Keratinocyte (primary cell): Measurements from ENCODE around the gene AVPR2. TPM values are rescaled to one million over a fixed set of nuclear protein-coding genes. Genes with fewer than 3 reads are reported as not detected.

Experiments
- DNase-seq: peaks from one replicate; pipeline ENCODE4 v3.0.0-alpha.2; 2011; ENCODE audit warnings: low read depth, missing footprints, low spot score
- FAIRE-seq: peaks from 2 replicates; lab custom pipeline; 2011; peaks lifted over from hg19 to GRCh38; lab: Jason Lieb, UNC
- H2AFZ ChIP-seq: 2 replicates; pipeline ENCODE4 v1.6.0; 2012; ENCODE audit warnings: low read length, control low read depth, inconsistent platforms; ENCODE audit not compliant: control insufficient read depth
- H3K27ac ChIP-seq: 2 replicates; pipeline ENCODE4 v1.5.1; 2011; ENCODE audit warnings: low read length; ENCODE audit not compliant: control insufficient read depth, insufficient read depth
- H3K27me3 ChIP-seq: 3 replicates; pipeline ENCODE4 v1.6.0; 2011; ENCODE audit warnings: low read length; ENCODE audit not compliant: control insufficient read depth, insufficient read depth; ENCODE audit errors: extremely low read depth
- H3K36me3 ChIP-seq, 2 experiments: 2 replicates in 1 of 2; 3 replicates in 1 of 2; pipeline ENCODE4 v1.5.1; 2011; ENCODE audit warnings: low read length in 2 of 2, mild to moderate bottlenecking in 1 of 2; ENCODE audit not compliant: control insufficient read depth in 2 of 2, insufficient read depth in 2 of 2; ENCODE audit errors: extremely low read depth in 1 of 2
- H3K4me1 ChIP-seq: 3 replicates; pipeline ENCODE4 v1.5.1; 2011; ENCODE audit warnings: low read length; ENCODE audit not compliant: control insufficient read depth, insufficient read depth; ENCODE audit errors: extremely low read depth
- H3K4me2 ChIP-seq: 3 replicates; pipeline ENCODE4 v1.6.0; 2011; ENCODE audit warnings: low read depth, low read length; ENCODE audit not compliant: control insufficient read depth, insufficient read depth; ENCODE audit errors: extremely low read depth
- H3K4me3 ChIP-seq, 3 experiments: fragments of 200-600 bp in 1 of 3; sonication (generic) in 1 of 3; 2 replicates in 2 of 3; 3 replicates in 1 of 3; pipeline ENCODE4 v1.5.1; 2011 to 2016; ENCODE audit warnings: low read length in 3 of 3, mild to moderate bottlenecking in 3 of 3, control low read depth in 2 of 3, inconsistent platforms in 1 of 3, low read depth in 1 of 3, mixed read lengths in 1 of 3, mixed run types in 1 of 3, moderate library complexity in 1 of 3; ENCODE audit not compliant: control insufficient read depth in 2 of 3, insufficient read depth in 2 of 3; ENCODE audit errors: extremely low read depth in 1 of 3
- H3K79me2 ChIP-seq: 2 replicates; pipeline ENCODE4 v1.6.0; 2012; ENCODE audit warnings: low read length; ENCODE audit not compliant: control insufficient read depth, insufficient read depth
- H3K9ac ChIP-seq: 3 replicates; pipeline ENCODE4 v1.6.0; 2011; ENCODE audit warnings: low read length; ENCODE audit not compliant: control insufficient read depth, insufficient read depth; ENCODE audit errors: extremely low read depth
- H3K9me1 ChIP-seq: 3 replicates; pipeline ENCODE4 v1.6.0; 2011; ENCODE audit warnings: low read length; ENCODE audit not compliant: control insufficient read depth, insufficient read depth; ENCODE audit errors: extremely low read depth
- H3K9me3 ChIP-seq: 2 replicates; pipeline ENCODE4 v1.5.1; 2012; ENCODE audit warnings: low read depth, low read length; ENCODE audit not compliant: control insufficient read depth
- H4K20me1 ChIP-seq: 3 replicates; pipeline ENCODE4 v1.6.0; 2011; ENCODE audit warnings: low read length; ENCODE audit not compliant: control insufficient read depth, insufficient read depth; ENCODE audit errors: extremely low read depth
- EZH2 ChIP-seq: IDR thresholded peaks from one replicate; pipeline ENCODE4 v1.6.1; 2012; ENCODE audit warnings: inconsistent platforms, mild to moderate bottlenecking, low read length, moderate library complexity
- dilution Hi-C: fragments of 300-500 bp; cut with MboI; formaldehyde crosslinking; loops from one replicate; pipeline ENCODE4 v1.7.0; 2020; ENCODE audit warnings: low sequenced_read_pairs; ENCODE audit not compliant: extremely low pct_ligation_motif_present
- polyA plus RNA-seq, 5 experiments: library from polyadenylated mRNA; depleted of rRNA in 3 of 5; stranded (reverse) in 3 of 5; stranded (forward) in 1 of 5; unstranded in 1 of 5; fragments of >200 nt; gene quantifications; 1 replicate in 1 of 5; 2 replicates in 3 of 5; 3 replicates in 1 of 5; pipeline versions ENCODE4 v1.2.1 to v1.2.3, GENCODE V29; 2011 to 2012; ENCODE audit warnings: missing spikeins in 2 of 5, low read depth in 1 of 5, low replicate concordance in 1 of 5
- TF ChIP-seq, protein P1 (sequence below), 3 experiments: IDR thresholded peaks in 1 of 3; conservative IDR thresholded peaks in 1 of 3; optimal IDR thresholded peaks in 1 of 3; 2 replicates in 2 of 3; 3 replicates in 1 of 3; pipeline versions ENCODE3 to v1.5.1; 2011; ENCODE audit warnings: low read length in 3 of 3, mild to moderate bottlenecking in 3 of 3, moderate library complexity in 2 of 3, control low read depth in 1 of 3, inconsistent platforms in 1 of 3; ENCODE audit not compliant: insufficient read depth in 2 of 3; ENCODE audit errors: extremely low read depth in 1 of 3

Gene AVPR2
- polyA plus RNA-seq, 1 donor (not counting 4 experiments of a cell fraction or from before 2014, with no cell fraction given): not detected

DNA sequence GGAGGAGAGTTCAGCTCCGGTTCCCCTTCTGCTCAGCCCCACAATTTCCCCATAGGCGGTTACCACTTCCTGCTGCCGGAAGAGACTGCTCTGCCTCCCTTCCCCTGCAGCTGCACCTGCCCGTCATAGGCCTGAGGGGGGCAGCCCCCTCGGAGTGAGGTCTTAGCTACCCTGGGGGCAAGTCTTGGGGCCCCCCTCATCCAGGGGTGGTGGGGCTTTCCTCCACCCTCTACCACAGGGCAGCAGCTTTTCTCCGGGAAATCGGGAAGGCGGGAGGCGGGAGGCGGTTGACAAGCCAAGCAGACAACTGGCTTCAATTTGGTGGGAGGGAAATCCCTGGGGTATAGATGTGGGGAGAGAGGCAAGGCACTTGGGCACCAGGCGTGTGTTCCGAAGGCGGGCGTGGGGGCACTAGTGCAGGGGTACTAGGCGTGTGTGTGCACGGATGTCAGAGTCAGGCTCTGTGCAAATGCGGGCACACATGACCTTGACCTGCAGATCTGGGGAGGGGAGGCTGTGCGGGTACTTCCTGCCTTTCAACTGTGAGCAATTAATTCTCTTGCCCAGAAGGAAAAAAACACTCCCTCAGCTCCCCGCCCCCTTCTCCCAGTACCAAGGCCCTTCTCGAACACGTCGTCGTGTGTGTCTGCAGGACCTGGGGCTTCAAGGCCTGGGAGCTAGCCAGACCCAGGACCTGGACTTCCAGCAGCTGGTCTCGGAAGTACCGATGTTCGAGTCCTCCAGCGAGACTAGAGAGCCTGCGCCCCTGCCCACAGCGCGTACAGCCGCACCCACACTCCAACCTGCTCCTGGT is 22.6 kb downstream of the AVPR2 start:
- Histone ChIP-seq H3K4me2 (peak overlapping the region; percentile 88), H2AFZ (no peak overlapping the region), H3K27ac (peak overlapping the region; percentile 78), H3K9ac (peak overlapping the region; percentile 84), H3K79me2 (peaks cover 3% of the 10 kb centered on the region), H3K9me3 (no peaks in the 10 kb centered on the region), H3K4me1 (peaks cover 11% of the 10 kb centered on the region), H3K36me3 (peaks cover 6 to 8% of the 10 kb centered on the region in 2 experiments), H4K20me1 (no peaks in the 10 kb centered on the region), H3K9me1 (no peaks in the 10 kb centered on the region), H3K4me3 (peak overlapping the region; percentile 41 to 79 (median 62)), H3K27me3 (no peaks in the 10 kb centered on the region)
- dilution Hi-C loops: no loop called here
- DNase-seq (no peak), FAIRE-seq (no peak)
- no peak for TF ChIP-seq EZH2
- TF ChIP-seq, protein P1, sequence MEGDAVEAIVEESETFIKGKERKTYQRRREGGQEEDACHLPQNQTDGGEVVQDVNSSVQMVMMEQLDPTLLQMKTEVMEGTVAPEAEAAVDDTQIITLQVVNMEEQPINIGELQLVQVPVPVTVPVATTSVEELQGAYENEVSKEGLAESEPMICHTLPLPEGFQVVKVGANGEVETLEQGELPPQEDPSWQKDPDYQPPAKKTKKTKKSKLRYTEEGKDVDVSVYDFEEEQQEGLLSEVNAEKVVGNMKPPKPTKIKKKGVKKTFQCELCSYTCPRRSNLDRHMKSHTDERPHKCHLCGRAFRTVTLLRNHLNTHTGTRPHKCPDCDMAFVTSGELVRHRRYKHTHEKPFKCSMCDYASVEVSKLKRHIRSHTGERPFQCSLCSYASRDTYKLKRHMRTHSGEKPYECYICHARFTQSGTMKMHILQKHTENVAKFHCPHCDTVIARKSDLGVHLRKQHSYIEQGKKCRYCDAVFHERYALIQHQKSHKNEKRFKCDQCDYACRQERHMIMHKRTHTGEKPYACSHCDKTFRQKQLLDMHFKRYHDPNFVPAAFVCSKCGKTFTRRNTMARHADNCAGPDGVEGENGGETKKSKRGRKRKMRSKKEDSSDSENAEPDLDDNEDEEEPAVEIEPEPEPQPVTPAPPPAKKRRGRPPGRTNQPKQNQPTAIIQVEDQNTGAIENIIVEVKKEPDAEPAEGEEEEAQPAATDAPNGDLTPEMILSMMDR (optimal IDR thresholded peaks at IDR 0.05 in 1 of 3, IDR thresholded peaks at IDR 0.05 in 1 of 3, conservative IDR thresholded peaks at IDR 0.05 in 1 of 3; ENCODE audit: extremely low read depth in 1 of 3, insufficient read depth in 2 of 3, low read length in 3 of 3): no peak

DNA sequence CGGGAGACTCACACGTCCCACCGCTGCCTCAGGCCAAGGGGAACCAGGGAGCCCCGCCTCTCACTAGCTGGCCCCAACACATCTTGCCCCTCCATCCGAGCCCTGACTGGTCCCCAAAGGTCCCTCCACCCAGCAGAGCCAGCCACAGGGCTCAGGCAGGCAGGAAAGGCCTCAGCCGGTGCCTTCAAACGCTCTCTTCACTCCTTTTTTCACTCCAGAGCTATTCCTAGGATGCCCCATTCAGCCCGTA is 23.1 kb downstream of the AVPR2 start:
- peak overlapping the region; percentile 88 for H3K4me2 ChIP-seq
- H3K9me1 ChIP-seq: no peaks in the 10 kb centered on the region
- peaks cover 11% of the 10 kb centered on the region for H3K4me1 ChIP-seq
- H4K20me1 ChIP-seq: no peaks in the 10 kb centered on the region
- H3K4me3 ChIP-seq: peak overlapping the region; percentile 41 to 79 (median 62)
- H3K27ac ChIP-seq: peak overlapping the region; percentile 78
- H3K9me3 ChIP-seq: no peaks in the 10 kb centered on the region
- dilution Hi-C loops: no loop called here
- no peak overlapping the region for H2AFZ ChIP-seq
- TF ChIP-seq EZH2: no peak
- TF ChIP-seq, protein P1 (optimal IDR thresholded peaks at IDR 0.05 in 1 of 3, IDR thresholded peaks at IDR 0.05 in 1 of 3, conservative IDR thresholded peaks at IDR 0.05 in 1 of 3; ENCODE audit: extremely low read depth in 1 of 3, insufficient read depth in 2 of 3, low read length in 3 of 3): no peak
- peak overlapping the region; percentile 84 for H3K9ac ChIP-seq
- no peak for DNase-seq
- H3K27me3 ChIP-seq: no peaks in the 10 kb centered on the region
- H3K36me3 ChIP-seq: peaks cover 6 to 8% of the 10 kb centered on the region in 2 experiments
- FAIRE-seq: no peak
- peaks cover 8% of the 10 kb centered on the region for H3K79me2 ChIP-seq
